ENCODE measurements around the gene GPR32. TPM values are rescaled to one million over a fixed set of nuclear protein-coding genes. Genes with fewer than 3 reads are reported as not detected.
"Not testable (repeated sequence)": the region's sequence is repeated elsewhere in the genome, so short reads cannot be mapped to it uniquely, and the experiment has no call there.

Gene GPR32
- total RNA-seq, 1 donor from 2014 or later = not detected

GRCh38 chr19:50747141-50747540, 23.1 kb upstream of the GPR32 start:
- DNase-seq (ENCODE audit: low read depth, low spot score) = not testable (repeated sequence)

DNA sequence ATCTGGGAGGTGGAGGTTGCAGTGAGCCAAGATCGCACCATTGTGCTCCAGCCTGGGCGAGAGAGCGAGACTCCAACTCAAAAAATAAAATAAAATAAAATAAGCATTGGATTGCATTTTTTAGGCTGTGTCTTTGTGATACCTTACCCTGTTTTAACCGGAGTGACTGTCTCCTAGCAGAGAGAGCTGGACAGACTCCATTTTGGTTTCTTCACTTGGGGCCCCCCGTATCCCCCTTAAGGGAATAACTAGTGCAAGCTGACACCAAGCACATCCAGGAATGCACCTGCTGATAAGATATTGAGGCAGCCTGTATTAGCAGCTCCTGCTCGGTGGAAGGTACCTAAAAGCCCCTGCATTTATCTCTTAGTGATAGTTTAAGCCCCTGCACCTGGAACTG, 20.8 kb upstream of the GPR32 start:
- no peak for DNase-seq (ENCODE audit: low read depth, low spot score)

- no peak for DNase-seq (ENCODE audit: low read depth, low spot score)
Observed at GRCh38 chr19:50750010-50750409, 20.3 kb upstream of the GPR32 start.

GRCh38 chr19:50753879-50754278, 16.4 kb upstream of the GPR32 start:
- no peak for DNase-seq (ENCODE audit: low read depth, low spot score)

DNA sequence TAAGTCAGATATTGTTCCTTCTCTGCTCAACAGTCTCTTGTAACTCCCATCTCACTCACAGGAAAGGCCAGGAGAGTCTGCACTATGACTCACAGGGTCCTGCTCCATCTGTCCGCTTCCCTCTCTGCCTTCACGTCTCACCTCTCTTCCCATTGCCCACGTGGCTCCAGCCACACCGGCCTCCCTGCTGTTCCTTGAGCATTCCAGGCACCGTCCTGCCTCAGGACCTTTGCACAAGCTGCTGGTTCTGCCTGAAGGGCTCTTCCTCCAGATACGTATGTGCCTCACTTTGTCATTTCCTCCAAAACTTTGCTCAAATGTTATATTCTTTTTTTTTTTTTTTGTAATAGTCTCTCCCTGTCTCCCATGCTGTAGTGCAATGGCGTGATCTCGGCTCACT, 14.0 kb upstream of the GPR32 start:
- DNase-seq (ENCODE audit: low read depth, low spot score) = not testable (repeated sequence)

DNA sequence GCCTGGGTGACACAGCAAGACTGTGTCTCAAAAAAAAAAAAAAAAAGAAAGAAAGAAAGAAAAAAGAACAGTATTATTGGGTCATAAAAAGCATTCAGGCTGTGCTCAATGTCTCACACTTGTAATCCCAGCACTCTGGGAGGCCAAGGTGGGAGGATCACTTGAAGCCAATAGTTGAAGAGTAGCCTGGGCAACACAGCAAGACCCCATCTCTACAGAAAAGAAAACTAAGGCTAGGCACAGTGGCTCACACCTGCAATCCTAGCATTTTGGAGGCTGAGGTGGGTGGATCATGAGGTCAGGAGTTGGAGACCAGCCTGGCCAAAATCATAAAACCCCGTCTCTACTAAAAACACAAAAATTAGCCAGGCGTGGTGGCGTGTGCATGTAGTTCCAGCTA, 12.6 kb upstream of the GPR32 start:
- DNase-seq (ENCODE audit: low read depth, low spot score) = not testable (repeated sequence)

GRCh38 chr19:50759076-50759475, 11.2 kb upstream of the GPR32 start:
- not testable (repeated sequence) for DNase-seq (ENCODE audit: low read depth, low spot score)

- DNase-seq (ENCODE audit: low read depth, low spot score) = no peak
Observed at GRCh38 chr19:50759886-50760285, 10.4 kb upstream of the GPR32 start.

GRCh38 chr19:50761501-50761900, 8.8 kb upstream of the GPR32 start:
- not testable (repeated sequence) for DNase-seq (ENCODE audit: low read depth, low spot score)

GRCh38 chr19:50763521-50763920, 6.7 kb upstream of the GPR32 start:
- DNase-seq (ENCODE audit: low read depth, low spot score) = not testable (repeated sequence)

DNA sequence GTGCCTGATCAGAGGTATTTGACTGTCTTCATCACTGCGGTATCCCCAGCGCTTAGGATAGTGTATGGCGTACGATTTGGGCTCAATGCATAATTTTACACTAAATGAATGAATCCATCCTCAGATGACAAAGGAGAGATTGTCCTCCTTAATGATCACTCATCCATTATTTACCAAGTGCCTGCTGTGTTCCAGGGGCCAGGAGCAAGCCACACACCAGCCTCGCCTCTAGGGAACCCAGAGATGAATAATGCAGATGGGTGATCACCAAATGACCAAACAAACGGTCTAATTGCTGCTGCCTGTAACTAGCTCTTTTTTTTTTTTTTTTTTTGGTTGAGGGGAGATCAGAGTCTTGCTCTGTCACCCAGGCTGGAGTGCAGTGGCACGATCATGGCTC, 5.9 kb upstream of the GPR32 start:
- no peak for DNase-seq (ENCODE audit: low read depth, low spot score)

DNA sequence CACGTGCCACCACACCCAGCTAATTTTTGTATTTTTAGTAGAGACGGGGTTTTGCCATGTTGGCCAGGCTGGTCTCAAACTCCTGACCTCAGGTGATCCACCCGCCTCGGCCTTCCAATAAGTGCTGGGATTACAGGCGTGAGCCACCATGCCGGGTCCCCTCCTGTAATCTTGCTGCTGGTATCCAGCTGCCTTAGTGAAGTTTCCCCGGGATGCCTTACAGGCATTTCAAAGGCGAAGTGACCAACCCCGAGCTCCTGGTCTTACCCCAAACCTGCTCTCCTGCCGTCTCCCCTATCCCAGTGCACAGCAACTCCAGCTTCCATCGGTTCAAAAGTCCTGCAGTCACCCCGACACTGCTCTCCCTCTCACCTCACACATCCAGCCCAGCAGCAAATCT, 3.5 kb upstream of the GPR32 start:
- not testable (repeated sequence) for DNase-seq (ENCODE audit: low read depth, low spot score)

DNA sequence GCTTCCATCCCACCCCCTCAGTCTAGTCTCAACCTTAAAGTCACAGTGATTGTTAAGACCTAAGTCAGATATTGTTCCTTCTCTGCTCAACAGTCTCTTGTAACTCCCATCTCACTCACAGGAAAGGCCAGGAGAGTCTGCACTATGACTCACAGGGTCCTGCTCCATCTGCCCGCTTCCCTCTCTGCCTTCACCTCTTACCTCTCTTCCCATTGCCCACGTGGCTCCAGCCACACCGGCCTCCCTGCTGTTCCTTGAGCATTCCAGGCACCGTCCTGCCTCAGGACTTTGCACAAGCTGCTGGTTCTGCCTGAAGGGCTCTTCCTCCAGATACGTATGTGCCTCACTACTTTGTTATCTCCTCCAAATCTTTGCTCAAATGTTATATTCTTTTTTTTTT, 3.0 kb upstream of the GPR32 start:
- not testable (repeated sequence) for DNase-seq (ENCODE audit: low read depth, low spot score)

DNA sequence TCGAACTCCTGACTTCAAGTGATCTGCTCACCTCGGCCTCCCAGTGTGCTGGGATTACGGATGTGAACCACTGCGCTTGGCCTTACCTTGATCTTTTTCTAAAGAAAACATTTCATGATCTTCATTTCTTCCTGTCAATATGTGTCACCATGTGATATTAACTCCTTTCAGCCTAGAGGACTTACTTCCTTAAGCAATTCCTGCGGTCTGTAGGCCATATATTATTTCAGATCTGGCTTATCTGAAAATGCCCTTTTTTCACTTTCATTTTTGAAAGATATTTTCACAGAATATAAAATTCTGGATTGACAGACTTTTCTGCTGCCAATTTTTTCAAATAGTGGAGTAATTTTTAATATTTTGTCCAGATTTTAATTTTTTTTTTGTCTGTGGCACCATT, 2.0 kb upstream of the GPR32 start:
- DNase-seq (ENCODE audit: low read depth, low spot score) = no peak

DNA sequence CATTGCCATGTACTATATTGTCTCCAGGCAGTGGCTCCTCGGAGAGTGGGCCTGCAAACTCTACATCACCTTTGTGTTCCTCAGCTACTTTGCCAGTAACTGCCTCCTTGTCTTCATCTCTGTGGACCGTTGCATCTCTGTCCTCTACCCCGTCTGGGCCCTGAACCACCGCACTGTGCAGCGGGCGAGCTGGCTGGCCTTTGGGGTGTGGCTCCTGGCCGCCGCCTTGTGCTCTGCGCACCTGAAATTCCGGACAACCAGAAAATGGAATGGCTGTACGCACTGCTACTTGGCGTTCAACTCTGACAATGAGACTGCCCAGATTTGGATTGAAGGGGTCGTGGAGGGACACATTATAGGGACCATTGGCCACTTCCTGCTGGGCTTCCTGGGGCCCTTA, 624 bp downstream of the GPR32 start:
- no peak for DNase-seq (ENCODE audit: low read depth, low spot score)

DNA sequence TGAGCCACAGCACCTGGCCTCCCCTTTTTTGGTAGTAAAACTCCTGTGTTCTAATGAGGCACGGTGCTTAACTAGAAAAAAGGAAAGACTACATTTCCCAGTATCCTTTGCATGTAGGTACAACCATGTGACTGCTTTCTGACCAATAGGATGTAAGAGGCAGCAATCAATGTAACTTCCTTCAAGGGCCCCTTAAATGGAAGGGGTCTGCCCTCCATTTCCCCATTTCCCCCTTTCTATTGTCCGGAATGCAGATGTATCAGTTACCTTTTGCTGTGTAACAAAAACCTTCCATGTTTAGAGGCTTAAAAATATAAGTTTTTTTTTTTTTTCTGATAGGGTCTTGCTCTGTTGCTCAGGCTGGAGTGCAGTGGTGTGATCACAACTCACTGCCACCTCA, 2.2 kb downstream of the GPR32 start:
- no peak for DNase-seq (ENCODE audit: low read depth, low spot score)

GRCh38 chr19:50772912-50773311, 2.6 kb downstream of the GPR32 start:
- not testable (repeated sequence) for DNase-seq (ENCODE audit: low read depth, low spot score)

DNA sequence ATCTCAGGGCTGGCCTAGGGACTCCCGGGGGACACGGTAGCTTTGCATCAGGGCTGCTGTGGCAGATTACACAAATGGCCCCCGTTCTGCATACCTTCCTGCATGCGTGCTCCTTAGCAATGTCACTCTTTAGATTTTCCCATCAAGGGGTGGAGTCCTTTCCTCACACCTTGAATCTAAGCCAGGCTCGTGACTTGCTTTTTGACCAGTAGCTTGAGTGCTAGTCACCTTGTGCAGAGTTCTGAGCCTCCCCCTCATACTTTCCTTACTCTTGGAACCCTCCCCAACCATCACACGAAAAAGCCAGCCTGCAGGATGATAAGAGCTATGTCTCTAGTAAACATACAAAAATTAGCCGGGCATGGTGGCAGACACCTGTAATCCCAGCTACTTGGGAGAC, 3.2 kb downstream of the GPR32 start:
- not testable (repeated sequence) for DNase-seq (ENCODE audit: low read depth, low spot score)

DNA sequence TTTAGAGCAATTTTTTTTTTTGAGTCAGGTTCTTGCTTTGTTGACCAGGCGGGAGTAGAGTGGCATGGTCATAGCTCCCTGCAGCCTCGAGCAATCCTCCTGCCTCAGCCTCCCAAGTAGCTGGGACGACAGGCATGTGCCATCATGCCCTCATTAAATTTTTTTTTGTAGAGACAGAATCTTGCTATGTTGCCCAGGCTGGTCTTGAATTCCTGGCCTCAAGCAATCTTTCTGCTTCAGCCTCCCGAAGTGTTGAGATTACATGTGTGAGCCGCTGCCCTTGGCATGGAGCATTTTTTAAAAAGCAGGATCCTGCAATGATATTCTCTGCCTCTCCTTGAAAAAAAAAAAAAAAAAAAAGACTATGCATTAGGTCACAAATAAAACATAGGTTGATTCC, 5.9 kb downstream of the GPR32 start:
- no peak for DNase-seq (ENCODE audit: low read depth, low spot score)

- DNase-seq (ENCODE audit: low read depth, low spot score) = no peak
Observed at GRCh38 chr19:50777261-50777660, 7.0 kb downstream of the GPR32 start.

- DNase-seq (ENCODE audit: low read depth, low spot score) = no peak
Observed at GRCh38 chr19:50777830-50778303, 7.6 kb downstream of the GPR32 start.

DNA sequence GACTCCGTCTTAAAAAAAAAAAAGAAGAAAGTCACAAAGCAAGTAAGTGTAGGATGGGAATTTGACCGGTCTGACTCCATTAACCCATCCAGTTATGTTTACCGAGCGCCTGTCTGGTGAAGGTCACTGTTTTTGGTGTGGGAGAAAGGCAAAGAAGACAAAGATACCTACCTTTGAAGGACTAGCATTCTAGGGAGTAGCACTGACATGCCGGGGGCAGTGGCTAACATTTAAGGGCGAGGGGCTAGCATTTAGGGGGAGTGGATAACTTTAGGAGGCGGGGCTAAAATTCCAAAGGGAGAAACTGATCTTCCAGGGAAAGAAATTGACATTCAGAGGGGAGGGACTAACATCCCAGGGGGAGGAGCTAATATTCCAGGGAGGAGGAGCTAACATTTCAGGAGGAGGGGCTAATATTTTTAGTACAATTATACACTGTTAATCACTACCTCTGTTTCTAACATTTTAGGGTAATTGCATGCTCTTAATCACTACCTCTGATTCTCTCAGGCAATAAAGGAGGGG, 8.7 kb downstream of the GPR32 start:
- no peak for DNase-seq (ENCODE audit: low read depth, low spot score)

DNA sequence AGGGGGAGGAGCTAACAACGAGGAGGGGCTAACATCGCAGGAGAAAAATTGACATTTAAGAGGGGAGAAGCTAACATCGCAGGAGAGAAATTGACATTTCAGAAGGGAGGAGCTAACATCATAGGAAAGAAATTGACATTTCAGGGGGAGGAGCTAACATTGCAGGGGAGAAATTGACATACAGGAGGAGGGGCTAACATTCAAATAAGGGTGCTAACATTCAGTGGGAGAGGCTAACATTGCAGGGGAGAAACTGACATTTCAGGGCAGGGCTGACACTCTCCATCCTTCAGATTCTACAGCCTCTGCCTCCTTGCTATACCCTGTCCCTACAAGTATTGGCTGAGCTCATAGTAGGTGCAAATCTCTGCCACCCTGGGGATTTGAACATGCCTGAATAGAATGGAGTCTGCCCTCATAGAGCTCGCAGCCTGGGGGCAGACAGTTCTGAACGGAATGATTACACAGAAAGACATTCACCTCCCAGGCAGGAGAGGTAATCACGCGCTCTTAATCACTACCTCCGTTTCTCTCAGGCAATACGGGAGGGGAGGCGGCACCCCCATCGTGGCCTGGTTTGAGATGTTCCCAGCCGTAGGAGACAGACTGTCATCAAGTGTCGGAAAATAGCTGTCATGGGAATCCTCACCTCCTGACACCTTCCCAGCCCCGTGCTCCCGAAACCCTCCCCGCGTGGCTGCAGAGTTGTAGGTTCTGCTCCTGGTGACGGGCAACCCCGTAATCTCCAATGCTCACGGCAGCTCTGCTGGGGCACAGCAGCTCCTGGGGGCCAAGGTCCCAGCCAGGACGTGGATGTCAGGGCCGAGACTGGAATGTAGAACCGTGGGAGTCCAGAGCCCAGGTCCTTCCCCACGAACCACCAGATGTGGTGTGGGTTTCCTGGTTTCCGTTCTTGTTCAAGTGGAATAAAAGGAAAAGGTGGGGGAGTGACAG, 9.5 kb downstream of the GPR32 start:
- DNase-seq (ENCODE audit: low read depth, low spot score) = no peak
